Peyer's patch (tissue), 4 donors: ENCODE results near the gene SLC6A11.

Experiments used
- POLR2A ChIP-seq, 2 donors: fragments of 450-650 bp; IDR thresholded peaks; one replicate each; pipeline ENCODE4 v1.5.1; 2017; ENCODE audit warnings: antibody characterized with exemption in 2 of 2, mild to moderate bottlenecking in 2 of 2, moderate library complexity in 2 of 2
- TF ChIP-seq, protein P1 (sequence below), 6 experiments: fragments of 450-650 bp in 4 of 6; fragments of 200-600 bp in 2 of 6; sonication (generic) in 1 of 6; IDR thresholded peaks; one replicate each; pipeline ENCODE4 v1.5.1; 2017 to 2019; ENCODE audit warnings: antibody characterized with exemption in 6 of 6, mild to moderate bottlenecking in 3 of 6, moderate library complexity in 1 of 6

DNA sequence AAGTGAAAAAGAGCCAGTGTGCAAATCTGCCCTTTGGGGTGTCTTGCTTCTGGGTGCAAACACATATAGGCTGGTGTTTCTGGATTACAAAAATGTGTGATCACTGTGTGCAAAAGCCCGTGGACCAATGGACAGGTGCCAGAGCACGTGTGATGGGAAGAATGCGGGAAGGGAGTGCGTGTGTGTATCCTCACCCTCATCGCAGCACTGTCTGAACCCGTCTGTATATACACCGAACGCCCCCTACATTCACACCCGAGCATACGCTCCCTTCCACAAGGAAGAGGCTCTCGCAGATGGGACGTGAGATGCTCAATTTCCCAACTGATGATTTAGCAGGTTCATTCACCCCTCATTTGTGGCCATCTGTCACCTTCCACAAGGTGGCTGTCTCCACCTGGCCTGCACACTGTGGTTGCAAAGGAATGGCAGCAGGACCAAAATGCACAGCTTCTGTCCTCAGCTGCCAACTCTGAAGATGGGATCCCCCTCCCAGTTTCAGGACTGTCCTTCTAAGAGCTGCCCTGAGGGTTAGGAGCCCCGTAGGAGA, 157.1 kb downstream of the SLC6A11 start:
- TF ChIP-seq, protein P1, sequence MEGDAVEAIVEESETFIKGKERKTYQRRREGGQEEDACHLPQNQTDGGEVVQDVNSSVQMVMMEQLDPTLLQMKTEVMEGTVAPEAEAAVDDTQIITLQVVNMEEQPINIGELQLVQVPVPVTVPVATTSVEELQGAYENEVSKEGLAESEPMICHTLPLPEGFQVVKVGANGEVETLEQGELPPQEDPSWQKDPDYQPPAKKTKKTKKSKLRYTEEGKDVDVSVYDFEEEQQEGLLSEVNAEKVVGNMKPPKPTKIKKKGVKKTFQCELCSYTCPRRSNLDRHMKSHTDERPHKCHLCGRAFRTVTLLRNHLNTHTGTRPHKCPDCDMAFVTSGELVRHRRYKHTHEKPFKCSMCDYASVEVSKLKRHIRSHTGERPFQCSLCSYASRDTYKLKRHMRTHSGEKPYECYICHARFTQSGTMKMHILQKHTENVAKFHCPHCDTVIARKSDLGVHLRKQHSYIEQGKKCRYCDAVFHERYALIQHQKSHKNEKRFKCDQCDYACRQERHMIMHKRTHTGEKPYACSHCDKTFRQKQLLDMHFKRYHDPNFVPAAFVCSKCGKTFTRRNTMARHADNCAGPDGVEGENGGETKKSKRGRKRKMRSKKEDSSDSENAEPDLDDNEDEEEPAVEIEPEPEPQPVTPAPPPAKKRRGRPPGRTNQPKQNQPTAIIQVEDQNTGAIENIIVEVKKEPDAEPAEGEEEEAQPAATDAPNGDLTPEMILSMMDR (IDR thresholded peaks at IDR 0.05) = no peak
- no peak for TF ChIP-seq POLR2A (IDR thresholded peaks at IDR 0.05)
